ENCODE measurements around the gene PRLHR.
"Not testable (repeated sequence)": the region's sequence is repeated elsewhere in the genome, so short reads cannot be mapped to it uniquely, and the experiment has no call there.

The PRLHR gene

DNA sequence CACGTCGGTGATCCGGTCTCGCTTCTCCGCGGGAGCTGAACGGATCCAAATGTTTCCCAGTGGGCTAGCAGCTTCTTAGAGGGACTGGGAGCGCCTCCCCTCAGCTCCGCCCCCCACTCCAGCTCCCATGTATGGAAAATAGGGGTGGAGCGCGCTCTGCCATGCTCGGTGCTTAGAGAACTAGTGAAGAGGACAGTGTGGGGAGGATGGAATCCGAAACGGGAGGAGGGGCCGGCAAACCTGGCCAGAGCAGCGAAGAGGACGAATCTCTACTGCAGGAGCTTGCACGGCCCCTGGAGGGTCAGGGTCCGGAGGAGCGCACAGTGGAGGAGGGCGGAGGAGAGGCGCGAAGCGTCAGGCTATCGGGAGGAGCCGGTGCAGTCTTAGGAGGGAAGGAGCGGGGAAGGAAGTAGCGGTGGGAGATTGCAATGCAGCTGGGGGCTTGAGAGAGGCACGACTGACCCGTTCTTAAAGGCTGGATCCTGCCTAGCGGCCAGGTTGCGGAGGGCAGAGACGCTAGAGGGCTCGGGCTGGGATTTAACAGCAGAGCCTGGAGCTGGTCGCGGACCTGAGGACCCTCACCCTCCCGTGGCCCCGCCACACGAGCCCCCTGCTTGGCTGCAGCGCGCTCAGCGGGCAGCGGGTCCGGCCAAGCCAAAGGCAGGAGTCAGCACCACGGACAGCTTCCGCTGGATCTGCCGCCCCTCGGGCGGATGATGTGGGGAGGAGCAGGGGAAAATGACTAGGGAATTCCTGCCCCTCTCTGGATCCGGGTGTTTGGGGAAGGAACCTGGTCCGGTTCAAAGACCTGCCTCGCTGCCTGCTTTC is at the start of gene PRLHR:
Gene PRLHR, minus strand, starts transcription at position 51 of the 828 bp plus-strand sequence. CDS start 404 bp downstream, outside the sequence.
- DNase-seq = peak; percentile 7

DNA sequence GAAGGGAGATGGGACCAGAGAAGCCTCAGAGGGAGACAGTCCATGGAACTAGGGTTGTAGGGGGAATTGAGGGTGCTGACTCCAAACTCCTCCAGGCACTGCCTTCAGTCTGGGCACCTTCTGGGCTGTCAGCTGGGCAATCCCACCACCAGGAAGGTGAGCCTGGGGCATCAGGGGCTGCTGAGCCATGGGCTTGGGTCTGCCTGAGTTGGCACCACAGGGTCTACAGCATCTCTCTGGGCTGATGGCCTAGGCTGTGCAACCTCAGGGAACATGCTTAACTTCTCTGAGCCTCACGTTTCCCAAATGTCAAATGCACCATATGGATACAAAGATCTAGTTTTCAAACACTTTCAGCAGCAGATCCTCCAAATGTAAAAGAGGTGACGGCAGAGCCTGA is 46.8 kb upstream of the PRLHR start:
- no peak for DNase-seq

DNA sequence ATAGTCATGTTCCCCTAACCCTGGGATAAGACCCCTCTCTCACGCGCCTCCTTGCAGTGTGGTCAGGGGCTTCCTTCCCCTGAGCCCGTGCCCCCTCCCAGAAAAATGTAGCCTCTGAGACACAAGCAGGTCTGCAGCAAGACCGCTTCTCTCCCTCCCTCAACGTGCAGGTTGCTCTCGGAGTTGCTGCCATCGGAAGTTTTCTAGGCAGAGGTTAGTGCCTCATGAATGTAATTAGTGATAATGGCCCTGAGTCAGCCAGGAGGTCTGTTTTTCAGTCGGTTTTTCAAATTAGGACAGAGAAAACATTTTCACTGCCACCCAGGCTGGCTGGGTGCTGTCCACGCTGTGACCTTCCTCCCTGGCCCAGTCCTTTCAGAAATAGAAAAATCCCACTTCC is 43.2 kb upstream of the PRLHR start:
- DNase-seq = no peak

DNA sequence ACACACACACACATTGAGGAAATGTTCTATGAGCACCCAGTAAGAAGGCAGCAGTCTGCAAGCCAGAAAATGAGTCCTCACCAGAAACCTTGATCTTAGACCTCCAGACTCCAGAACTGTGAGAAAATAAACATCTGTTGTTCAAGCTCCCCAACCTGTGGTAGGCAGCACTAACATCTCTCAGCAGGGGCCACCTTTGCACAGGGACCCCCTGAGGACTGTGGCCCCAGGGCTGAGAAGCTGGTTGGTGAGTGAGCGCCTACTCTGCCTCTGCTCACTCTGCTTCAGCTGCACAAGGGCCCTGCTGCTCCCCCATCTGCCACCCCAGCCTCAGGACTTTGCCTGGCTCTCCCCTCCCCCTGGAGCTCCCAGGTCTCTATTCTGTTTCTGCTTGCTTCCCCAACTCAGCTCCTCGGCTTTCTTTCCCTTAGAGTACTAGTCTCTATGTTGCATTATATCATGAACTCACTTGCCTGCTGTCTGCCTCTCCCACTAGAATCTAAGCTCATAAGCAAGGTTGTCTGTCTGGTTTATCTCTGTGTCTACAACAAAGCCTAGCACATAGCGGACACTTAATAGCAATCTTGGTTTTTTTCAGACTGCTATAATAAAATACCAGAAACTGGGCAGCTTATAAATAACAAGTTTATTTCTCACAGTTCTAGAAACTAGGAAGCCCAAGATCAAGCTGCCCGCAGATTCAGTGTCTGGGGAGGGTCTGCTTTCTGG is 40.4 kb upstream of the PRLHR start:
- no peak for DNase-seq

DNA sequence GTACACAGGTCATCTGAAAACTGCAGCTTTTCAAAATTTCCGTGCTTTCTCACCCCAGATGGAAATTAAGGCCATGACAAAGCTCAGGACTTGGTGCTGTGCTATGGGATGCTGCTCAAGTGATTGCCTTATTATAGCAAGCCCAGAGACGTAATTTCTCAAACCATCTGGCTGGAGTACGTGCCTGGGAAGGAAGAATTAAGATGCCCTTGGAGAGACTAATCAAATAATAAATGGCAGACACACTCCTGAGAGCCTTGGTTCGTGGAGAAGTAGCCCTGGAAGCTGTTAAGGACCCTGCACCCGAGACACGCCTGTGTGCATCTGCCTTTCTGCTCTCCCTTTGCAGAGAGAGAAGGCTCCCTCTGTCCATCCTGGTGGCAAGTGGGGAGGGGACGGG is 38.3 kb upstream of the PRLHR start:
- no peak for DNase-seq

DNA sequence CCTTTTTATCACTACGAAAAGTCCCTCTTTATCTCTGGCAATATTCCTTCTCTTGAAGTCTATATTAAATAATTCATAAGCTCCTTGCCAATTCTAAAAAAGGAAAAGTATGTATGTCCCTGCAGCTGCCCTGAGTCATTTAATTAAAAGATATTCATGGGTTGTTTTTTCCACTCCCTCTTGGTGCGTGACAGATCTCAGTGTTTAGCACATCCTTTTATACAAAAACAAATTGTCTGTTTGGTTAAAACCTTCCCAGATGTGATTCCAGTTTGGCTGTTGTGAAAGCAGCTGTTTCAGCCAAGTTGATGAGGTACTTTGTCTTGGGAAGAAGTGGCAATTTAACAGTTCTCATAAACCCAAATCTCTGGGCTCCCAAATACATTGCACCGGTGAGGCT is 33.8 kb upstream of the PRLHR start:
- no peak for DNase-seq

DNA sequence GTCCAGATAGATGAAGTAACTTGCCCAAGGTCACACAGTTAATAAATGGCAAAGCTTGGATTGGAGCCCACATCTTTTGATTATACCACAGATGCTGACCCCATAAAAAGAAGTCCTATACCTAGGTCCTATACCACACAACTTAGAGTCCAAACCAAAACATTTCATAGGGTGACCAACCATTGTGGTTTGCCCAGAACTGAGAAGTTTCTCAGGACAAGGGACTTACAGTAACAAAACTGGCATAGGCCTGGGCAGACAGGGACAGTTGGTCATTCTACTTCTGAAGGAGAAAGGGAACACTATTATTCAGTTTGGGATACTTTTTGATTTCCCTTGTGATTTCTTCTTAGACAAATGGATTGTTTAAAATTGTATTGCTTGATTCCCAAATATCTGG is 32.9 kb upstream of the PRLHR start:
- no peak for DNase-seq

DNA sequence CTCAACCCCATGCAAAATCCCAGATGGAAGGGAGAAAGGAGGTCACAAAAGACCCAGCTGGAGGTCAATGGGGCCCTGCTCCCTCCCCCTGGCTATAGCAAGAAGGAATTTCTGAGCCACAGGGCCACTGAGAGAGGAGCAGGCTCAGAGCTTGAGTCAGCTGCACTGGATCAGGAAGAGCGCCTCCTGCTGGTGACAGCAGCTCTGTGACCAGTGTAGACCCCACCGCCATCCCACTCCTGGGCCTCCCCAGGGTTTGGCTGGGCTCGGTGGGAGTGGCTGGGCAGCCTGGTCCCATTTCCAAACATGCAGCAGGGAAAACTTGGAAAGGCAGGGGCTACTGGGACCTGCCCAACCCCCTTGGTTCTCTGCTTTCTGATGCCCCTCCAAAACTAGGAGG is 31.5 kb upstream of the PRLHR start:
- no peak for DNase-seq

DNA sequence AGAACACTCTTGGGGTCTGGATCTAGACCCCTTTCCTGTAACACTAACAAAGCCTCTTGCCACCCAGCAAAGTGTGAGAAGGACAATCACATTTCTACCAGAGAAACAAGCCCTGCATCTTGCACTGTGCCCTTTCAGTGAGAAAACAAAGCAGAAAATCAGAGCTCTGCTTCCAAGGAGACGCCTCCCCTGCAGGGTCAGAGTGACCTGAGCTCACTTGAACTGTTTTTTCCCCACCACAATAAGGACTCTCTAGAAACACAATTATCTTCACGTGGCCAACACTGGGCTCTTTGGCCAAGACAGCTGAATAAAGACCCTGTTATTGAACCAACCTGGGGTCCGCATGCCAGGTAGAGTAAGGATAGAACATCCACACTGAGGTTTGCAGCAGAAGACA is 30.1 kb upstream of the PRLHR start:
- DNase-seq = no peak

DNA sequence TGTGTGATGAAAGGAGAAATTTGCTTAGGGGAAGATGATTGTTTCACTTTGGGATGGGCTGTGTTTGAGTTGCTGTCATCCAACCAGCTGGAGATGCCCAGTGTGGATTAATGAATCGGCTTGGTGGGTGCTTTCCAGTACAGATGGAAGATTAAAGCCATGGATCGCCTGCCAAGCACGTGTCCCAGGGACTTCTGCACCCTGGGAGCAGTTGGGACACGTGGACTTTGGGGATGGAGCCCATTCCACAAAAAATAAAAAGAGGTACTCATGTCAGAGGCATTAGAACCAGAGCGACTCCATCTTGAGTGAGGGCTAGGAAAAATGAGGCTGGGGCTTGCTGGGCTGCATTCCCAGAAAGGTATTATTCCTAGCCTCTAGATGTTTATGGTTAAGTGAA is 29.3 kb upstream of the PRLHR start:
- no peak for DNase-seq

DNA sequence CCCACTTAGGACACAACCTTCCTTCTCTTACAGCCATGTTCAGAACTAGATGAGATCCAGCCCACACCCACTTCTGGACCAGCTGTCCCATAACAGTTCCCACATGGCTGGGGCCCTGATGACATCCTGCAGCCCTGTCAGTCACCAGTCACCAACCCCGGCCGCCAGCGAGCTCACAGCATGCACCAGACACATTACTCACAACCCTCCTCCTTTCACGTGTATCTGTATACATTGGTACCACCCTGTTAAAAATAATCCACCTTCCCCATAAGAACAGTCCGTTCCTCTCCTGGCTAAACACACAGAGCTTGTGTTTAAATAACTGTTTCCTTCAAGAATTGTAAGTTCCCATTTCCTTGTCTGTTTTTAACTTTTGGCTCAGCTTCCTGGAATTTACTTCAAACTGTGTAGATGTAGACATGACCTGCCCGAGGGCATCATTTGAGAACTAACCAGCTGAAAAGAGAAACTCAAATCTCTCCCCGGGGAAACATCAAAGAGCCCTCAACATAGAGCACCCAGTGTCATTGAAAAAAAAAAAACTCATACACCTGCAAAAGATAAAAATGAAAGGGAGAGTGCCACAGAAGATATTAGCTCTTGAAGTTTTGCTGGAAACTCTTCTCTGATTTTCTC is 26.0 kb upstream of the PRLHR start:
- no peak for DNase-seq

DNA sequence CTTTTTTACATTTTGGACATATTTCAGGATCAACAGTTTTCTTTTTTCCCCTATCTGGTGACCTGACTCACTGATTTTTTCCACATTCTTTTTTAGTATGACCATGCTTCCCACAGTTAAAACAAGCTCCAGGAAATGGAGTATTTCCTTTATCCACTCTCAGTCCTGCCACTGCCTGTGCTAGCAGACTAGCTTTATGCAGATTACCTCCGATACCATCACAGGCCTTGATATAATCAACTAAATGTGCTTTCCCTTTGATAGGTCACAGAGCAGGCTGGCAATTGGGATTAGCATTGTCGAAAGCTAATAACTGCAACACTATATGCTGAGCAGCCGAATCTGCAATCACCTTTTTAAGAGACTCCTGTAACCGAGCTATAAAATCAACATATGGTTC is 18.4 kb upstream of the PRLHR start:
- DNase-seq = not testable (repeated sequence)

DNA sequence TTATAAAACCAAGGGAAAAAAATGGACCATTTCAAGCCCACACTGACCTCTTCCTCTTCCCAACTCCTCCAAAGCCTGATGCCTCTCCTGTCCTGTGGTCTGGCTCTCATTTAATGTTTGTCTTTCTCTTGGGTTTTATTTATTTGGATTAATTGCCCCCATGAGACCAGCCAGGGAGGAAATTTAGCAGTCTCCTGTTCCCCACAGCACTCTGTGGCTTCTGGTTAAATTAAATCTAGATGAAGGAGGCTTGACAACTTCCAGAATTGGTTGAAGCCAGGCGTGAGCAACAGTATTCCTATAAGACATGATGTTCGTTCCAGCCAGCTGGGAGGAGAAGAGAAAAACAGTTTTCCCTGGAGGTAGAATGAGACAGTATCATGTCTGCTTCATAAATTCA is 15.1 kb upstream of the PRLHR start:
- DNase-seq = no peak

DNA sequence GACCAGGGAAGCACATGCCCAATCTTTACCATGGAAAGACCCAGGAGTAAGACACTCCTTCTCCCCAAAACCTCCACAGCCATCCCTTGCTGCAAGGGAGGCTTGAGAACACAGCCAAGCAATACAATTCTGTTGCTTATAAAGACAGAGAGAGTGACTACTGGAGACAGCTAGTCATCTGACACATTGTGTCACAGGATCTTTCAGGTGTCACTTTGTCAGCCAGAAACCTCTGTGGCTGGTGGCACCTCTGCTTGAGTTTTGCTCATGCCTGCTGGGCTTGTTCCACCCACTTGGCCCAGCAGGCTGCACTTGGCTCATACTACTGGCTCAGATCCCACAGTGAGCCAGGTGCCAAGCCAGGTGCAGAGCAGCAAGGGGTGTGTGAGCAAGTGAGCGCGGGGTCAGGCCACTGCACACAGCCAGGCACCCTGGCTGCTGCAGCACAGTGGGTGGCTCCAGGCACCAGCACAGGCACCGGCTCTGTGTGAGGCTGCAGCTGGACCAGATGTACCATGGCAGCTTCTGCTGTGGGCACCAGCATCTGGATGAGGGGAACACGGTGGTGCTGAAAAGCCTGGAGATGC is 12.4 kb upstream of the PRLHR start:
- DNase-seq = no peak

DNA sequence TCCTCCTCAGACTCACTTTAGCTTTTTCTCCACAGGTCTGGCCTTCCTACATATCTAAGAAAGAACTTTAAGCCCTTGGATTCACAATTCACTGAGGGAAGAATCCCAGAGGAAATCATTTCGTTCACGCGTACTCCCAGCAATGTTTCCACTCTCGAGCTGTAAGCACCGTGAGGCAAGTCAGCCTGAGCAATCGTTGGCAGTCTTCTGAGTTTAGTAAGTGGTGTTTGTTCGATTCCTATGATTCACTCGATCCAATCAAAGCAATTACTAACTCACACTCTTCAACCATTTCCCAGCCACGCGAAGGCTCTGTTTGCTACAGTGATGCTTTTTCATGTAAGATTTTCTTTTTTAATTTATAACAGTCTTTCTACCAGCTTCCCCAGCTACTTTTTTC is 10.2 kb upstream of the PRLHR start:
- DNase-seq = no peak

DNA sequence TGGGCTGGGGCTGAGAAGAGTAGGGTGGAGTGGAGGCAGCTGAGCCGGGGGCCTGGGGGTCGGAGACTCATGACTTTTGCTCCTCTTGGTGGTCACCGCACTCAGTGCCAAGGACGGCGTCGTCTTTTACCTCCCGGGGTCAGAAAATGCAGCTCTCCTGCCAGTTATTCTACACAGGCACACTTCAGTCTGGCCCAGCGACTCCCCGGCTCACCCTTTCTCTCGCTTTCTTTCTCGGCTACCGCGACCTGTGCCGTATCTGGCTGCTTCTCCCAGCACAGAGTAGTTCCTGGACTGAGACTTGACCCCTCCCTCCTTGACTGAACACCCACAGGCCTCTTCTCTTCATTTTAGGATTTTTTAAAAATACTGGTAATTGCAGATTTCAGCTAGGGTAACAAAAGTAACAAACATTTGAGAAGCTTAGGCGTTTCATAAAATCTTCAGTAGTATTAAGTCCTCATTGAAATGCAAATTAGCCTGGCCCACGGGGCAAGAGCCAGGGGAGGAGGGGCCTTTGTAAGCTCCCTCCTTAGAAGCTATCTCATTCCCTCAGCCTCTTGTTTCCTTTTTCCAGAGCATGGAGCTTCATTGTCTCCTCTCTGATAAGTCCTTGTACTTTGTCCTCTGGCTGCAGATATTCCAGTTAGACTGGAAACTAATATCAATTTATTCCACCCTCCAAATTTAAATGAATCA is 1.1 kb upstream of the PRLHR start:
- DNase-seq = peak; percentile 2

DNA sequence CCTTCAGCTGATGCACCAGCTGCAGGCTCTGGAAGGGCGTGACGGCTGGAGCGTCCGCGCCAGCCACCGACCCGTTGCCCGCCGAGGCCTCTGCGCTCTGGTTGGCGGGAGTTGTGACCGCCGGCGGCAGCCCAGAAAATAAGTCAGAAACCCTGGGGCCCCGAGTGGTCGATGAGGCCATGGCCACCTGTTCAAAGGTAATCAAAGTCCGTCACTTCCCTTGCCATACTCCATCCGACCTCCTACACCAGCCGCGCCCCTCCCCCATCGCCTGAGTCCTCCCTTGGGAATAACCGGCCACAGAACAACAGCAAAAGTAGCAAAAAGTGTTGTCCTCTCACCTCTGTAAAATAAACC is 406 bp downstream of the PRLHR start:
- no peak for DNase-seq

DNA sequence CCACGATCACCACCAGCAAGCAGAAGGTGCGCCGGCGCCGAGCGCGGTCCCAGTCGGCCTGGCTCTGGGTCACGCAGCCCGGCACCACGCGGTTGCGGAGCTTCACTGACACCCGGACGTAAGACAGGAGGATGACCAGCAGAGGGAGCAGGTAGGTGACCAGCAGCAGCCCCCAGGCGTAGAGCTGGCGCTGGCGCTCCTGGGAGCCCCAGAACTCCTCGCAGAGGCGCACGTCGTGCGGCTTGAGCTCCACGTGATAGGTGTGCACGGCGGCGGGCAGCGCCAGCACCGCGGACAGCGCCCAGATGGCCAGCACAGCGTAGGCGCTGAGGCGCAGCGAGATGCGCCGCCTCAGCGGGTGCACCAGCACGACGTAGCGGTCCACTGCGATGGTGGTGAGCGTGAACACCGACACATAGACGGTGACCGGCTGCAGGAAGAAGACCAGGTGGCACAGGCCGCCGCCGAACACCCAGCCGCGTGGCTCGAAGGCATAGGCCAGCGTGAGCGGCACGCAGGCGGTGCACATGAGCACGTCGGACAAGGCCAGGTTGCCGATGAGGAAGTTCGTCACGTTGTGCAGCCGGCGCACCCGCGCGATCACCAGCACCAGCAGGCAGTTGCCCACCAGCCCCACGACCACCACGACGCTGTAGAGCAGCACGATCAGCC is 920 bp downstream of the PRLHR start:
- peak; percentile 46 for DNase-seq

DNA sequence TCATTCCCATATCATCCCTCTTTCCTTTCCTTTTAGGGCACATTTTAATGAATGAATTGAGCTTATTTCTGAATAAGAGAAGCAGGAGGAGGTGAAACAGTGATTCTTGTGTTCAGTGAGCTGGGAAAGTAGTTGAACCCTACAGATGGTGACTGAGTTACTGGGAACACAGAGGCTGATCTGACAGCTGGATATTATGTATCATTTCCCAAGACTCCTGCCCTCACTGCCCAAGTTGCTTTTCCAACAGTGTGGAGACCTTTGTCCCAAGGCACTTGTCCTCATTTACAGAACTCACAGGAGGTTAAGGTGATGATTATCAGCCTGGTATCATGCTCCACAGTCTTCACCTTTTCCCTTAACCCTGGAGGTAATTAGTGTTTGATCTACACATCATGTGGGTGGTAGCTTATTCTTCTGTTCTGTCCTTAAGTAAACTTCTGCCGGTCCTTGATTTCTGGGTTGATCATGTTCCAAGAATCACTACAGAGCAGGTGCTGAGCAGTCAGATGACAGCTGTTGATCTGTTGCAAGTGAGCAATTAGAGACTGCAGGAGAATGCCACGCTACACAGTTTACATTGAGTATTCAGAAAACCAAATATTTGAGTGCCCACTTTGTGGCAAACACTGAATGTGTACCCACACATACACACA is 2.6 kb downstream of the PRLHR start:
- peak; percentile 80 for DNase-seq

DNA sequence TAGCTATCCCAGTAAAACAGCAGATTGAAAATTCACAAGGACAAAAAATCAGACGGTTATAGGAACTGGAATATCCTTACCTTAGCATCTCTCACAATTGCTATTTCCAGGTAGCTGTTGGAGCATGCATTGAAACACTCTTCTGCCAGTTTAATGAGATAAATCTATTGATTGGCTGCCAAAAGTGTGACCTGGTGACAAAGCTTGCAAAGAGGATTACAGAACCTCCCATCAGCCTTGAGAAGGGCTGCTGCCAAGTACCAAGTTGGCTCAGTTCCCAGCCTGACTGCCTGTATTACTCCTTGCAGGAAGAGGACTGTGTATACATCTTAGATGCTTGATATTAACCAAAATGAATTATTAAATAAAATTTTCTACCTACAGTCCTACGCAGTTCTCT is 5.1 kb downstream of the PRLHR start:
- DNase-seq = peak; percentile 80

DNA sequence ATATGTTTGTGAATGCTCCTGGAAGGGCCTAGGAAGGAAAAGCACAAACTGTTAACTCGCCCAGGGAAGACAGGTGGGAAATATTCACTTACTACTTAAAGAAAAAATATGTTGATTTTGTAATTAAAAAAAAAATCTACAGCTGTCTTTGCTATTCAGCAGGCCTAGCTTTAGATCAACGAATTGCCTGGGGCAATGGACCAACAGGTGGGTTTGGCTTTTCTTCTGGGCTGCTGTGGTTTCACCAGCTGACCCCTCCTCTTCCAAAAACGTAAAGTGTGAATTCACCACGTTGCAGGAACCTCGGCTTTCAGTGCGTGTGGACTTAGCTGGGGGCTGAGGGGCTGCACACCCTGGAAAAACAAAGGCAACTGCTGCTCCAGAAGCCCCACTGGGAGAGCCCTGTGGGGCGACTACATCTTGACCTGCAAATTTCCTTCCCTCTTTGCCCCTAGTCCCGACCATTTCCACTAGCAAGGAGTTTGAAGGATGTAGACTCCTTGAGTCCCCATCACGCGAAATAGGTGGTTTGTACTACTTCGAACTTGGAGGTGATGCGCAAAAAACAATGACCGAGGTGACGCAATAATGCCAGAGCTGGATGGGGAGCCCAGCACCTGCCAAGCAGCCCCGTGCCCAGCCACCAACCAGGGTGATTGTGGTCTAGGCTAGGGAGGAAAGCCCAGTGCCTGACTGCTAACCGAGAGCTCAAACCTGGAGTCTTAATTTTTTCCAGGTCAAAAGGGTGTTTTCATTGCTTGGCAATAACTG is 7.4 kb downstream of the PRLHR start:
- DNase-seq = no peak

All from NCI-H1092 treated with DMSO at 0.1 percent for 48 hours (cell line).